Activated gamma-delta T cell treated with anti-CD3 and anti-CD28 coated beads, Interleukin-2, amount 50 U/mL, for 16 hours (primary cell): Measurements from ENCODE around the gene AHCYL2.
"Not testable (repeated sequence)": the region's sequence is repeated elsewhere in the genome, so short reads cannot be mapped to it uniquely, and the experiment has no call there.

Experiments
- DNase-seq: peaks from one replicate; pipeline ENCODE4 v3.0.0-alpha.2; 2020; ENCODE audit warnings: low read depth

Gene AHCYL2

DNA sequence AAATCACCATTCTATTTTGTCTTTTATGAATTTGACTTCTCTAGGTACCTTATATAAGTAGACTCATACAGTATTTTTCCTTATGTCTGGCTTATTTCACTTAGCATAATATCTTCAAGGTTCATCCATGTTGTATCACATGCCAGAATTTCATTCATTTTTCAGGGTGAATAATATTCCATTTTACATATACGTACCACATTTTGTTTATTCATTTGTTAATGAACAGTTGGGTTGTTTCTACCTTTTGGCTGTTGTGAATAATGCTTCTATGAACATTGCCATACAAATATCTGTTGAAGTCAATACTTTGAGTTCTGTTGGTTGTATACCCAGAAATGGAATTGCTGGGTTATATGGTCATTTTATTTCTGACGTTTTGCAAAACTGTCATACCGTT, 20.7 kb downstream of the AHCYL2 start:
- no peak for DNase-seq

DNA sequence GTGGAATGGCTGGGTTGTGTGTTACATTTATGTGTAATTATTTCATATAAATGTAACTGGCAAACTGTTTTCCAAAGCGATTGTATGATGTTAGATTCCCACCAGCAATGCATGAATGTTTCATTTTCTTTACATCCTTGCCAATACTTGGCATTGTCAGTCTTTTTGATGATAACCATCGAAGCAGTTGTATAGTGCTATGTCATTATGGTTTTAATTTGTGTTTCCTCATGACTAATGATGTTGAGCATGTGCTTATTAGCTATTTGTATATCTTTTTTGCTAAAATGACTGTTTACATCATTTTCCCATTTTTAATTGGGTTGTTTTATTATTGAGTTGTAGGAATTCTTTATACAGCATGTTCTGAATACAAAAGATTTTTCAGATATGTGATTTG, 22.3 kb downstream of the AHCYL2 start:
- DNase-seq = no peak

DNA sequence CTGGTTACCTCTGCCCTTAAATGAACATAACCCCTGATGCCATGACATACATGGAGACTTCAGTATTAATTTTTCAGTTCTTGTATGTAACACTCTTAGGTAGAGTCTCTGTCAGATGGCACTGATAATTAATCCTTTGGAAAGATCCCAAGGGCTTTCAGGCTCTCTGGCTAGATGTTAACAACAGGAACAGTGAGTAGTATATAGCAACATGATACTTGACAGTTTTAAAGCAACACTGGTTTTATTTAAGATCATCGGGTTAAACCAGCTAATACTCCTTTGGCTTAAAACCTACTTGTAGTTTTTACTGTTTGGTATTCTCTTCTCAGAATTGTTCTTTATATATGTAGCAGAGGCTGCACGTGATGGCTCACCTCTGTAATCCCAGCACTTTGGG, 27.3 kb downstream of the AHCYL2 start:
- no peak for DNase-seq

DNA sequence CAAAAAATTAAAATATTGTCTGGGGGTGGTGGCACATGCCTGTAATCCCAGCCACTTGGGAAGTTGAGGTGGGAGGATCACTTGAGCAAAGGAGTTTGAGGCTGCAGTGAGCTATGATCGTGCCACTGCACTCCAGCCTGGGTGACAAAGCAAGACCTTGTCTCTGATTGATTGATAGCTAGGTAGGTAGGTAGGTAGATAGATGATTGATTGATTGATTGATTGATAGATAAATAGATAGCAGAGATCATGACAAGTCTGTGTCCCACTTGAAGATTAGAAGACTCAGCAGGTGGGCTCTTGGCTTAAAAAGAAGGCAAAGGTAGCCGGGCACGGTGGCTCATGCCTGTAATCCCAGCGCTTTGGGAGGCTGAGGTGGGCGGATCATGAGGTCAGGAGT, 27.8 kb downstream of the AHCYL2 start:
- not testable (repeated sequence) for DNase-seq

DNA sequence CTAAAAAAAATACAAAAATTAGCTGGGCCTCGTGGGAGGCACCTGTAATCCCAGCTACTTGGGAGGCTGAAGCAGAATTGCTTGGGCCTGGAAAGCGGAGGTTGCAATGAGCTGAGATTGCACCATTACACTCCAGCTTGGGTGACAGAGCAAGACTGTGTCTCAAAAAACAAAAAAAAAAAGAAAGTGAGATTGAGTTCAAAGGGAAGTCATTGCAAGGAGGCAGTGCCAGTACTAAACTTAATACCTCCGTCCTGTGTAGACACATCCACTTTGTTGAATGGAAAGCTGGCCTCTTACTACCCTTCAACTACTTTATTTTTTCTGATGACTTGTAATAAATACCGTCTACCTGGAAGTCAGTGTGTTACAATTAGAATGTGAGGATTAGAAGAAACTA, 31.0 kb downstream of the AHCYL2 start:
- DNase-seq = no peak

DNA sequence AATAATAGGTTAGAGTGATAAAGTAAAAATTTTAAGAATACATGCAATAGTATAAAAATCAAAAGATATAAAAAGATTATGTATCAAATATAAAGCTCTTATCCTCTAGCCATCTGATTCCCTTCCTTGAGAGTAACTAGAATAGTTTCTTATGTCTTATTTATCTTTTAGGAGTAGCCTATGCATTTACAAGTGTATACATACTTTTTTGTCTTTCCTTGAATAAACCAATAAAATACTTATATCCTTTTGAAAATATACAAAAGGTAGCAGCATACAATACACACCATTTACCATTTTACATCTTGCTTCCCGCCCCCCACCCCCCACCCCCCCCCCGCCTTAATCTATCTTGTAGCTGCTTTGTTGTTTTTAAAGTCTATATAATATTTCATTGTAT, 31.4 kb downstream of the AHCYL2 start:
- no peak for DNase-seq

DNA sequence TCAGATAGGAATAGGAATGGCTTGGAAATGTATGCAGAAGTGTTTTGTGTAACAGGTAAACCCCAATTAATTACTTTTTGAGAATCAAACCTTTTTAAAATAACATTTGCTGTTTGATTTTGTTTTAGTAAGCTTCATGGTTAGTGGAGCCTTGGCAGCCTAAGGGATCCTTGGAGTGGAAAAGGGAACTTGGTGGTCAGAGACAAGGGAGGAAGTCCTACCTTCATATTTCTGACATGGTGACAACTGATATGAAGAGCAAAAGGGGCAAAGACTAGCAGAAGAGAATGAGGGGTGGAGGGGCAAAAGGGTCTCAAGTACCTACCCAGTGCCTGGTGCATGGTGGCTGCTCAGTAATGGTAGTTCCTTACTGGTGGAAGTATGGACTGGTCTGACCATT, 32.3 kb downstream of the AHCYL2 start:
- DNase-seq = no peak

DNA sequence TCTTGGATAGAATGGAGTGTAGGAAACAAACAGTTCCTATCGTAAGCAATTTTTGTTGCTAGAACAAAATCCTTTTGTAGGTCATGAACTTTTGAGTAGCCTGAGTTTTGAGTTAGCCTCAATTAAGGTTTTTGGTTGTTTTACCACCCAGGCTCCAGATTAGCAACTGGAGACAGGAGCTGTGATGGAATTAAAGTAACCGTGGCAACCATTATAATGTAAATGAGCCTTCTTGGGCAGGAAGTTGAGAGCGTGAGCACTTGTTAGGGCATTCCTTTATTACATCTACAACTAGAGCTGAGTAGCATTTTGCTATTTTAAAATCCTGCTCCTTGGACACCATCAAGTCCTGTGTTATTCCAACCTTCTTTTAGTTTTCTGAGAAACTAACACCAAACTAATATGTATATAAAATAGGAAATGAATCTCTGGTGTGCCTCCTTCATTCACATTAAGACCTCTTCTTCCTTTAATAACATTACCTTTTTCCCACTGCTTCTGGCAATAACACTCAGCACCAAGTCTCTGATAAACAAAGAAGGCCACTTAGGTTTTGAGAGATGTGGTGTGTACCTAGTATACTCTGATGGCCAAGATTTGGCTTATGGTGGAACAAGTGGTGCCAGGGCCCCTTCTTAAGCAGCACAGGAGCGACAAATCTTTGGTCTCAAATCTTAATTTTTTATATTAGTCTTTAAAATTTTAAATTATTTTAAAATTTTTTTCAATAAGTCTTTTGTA, 34.0 kb downstream of the AHCYL2 start:
- DNase-seq = no peak

DNA sequence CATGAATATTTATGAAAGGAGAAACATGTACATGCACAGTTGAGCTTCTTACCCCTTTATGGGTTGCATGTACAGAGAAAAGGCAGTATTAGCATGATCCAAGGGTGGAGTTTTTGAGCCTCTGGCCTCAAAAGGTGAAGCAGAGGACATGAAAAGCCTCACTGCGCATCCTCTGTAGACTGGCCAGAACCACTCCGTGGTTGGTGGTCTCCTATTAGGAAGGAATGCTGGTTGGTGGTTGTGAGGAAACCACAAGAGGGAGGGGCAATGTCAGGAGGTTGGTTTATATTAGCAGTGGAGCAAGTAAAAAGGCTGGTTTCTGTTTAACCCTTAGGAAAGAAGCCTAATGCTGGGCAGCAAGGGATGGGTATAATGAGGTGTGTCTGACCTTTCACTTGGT, 37.5 kb downstream of the AHCYL2 start:
- no peak for DNase-seq

DNA sequence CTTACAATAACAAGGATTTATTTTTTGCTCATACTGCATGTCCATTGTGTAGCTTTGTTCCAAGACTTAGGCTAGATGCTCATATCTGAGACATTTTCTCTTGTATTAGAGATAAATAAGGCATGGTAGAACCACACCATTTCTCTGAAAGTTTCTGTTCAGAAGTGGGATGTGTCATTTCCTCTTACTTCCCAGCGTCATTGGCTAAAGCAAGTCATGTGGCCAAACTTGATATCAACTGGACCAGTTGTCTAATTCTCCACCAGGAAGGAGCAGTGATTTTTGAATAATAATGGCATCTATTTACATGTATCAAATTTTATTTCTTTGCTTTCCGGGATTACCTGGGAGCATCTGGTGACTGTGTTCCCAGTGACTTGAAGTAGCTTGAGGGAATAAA, 38.3 kb downstream of the AHCYL2 start:
- no peak for DNase-seq

DNA sequence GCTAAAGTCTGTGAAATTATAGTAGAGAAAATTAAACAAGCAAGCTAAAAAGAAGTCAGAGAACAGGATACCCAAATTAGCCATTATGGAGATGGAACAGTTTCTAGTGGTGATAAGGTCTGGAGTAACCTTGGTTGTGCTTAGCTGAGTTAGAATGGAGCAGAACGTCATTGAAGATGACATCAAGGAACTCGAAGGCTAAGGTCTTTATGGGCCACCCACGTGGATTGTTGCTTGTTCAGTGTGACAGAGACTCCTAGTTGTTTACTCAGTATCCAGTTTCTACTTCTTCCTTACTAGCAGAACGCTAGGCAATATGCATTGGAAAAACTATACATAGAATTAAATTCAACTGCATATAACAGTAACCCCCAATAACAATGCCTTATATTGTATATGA, 39.7 kb downstream of the AHCYL2 start:
- DNase-seq = no peak

DNA sequence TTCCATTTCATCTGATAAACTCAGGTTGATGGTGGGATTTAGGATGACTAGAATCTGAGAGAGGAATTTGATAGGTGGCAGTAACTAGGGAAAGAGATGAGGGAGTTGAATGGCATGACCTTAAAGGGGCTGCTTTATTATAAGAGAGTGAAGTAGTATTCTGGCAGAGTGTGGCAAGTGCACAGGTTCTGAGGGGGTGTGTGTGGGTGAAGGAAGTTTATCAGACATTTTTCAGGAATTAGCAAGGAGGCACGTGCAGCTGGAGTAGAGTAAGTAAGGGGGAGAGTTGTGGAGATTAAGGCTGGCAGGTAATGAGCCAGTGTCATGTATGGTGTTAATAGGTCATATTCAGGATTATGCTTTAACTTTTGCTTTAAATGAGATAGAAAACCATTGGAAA, 40.5 kb downstream of the AHCYL2 start:
- DNase-seq = no peak

DNA sequence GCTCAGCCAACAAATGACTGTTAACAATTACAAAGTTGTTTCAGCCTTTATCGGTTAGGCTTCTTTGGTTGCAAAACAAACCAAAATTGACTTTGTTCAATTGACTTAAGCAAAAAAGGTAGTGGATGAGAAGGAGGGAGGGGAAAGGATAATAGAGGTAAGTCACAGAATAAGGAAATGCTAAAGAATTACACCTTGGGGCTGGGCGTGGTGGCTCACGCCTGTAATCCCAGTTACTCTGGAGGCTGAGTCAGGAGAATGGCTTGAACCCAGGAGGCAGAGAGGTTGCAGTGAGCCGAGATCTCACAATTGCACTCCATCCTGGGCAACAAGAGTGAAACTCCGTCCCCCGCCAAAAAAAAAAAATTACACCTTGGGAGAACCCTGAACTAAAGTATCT, 41.4 kb downstream of the AHCYL2 start:
- DNase-seq = no peak

DNA sequence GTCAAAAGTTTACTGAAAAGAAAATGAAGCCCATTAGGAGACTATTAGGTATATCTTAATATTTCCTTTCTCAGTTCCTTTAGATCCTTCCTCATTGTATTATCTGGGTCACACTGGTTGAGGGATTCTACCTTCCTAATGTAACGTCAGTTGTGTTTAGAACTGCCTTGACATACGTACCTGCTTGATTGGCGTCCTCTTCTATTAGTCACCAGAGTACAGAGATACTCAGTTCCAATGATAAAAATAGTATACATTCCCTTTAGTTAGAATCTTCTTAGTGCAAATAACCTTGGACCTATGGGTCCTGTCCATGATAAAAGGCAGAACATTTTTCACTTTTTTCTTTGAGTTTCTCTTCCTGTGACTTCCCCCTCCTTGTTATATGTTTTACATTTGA, 45.2 kb downstream of the AHCYL2 start:
- no peak for DNase-seq

DNA sequence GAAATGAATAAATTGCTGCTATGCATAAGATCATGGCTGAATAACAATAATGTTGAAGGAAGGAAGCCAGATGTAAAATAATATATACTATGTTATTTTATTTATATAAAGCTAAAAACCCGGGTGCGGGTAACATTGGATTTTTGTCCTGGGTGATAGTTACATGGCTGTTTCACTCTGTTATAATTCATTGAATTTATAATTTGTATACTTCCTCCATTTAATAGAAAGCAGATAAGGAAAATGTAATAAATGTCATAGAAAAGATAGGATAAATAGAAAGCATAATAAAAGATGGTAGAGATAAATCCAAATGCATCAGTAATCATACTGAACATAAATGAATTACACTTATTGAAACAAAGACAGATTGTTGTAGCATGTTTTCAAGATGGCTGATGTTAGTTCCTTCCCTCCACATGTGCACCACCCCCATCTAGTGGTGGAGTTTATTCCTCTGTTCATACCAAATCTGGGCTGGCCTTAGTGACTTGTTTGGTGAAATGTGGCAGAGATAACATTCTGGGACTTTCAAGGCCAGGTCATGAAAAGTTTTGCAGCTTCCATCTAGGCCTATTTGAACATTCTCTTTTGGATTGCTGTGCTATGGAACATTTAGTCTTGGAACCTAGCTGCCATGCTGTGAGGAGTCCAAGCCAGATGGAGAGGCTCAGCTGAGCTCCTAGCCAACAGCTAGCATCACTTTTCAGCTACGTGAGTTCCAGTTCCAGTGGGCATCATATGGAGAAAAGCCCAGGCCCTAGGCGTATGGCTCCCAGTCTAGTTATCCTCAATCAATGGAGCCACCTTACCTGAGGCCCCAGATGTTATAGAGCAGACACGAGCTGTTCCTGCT, 46.9 kb downstream of the AHCYL2 start:
- peak; percentile 59 for DNase-seq

DNA sequence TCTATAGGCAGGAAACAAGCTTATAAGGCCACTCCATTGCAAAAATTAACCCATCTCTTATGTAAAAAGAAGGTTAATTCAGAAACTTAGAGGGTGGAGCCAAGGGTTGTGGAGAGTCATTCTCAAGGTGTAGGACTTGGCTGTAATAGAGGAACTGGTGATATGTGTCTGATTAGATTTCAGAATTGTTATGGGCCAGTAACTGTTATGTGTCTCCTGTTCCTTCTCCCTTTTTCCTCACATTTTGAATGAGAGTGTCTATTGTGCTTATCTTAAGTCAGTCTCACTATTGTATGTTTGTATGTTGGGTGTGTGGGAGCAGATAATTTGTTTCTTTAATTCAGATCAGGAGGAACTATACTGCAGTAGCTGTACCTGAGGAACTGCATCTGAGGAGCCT, 49.1 kb downstream of the AHCYL2 start:
- no peak for DNase-seq

DNA sequence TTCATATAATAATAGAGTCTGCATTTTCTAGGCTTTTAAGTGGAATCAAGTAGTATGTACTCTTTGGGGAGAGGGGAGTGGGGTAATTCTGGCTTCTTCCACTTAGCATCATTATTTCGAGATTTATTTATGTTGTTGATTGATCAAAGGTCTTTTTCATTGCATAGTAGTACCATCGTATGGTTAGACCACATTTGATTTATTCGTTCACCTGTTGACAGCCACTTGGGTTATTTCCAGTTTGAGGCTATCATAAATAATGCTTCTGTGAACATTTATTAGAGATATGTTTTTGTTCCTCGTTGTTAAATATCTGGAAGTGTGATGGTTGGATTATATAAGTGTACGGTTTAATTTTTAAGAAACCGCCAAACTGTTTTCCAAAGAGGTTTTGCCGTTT, 52.8 kb downstream of the AHCYL2 start:
- DNase-seq = no peak

DNA sequence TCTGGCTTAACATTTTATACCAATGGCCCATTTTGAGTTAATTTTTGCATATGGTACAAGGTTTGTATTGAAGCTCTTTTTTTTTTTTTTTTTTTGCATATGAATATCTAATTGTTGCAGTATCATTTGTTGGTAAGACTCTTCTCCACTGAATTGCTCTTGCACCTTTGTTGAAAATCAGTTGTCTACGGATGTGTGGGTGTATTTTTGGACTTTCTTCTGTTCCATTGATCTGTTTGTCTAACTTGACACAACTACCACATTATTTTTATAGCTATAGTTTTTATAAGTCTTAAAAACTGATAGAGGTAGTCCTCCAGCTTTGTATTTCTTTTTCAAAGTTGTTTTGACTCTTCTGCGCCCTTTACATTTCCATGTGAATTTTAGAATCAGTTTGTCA, 53.9 kb downstream of the AHCYL2 start:
- no peak for DNase-seq

DNA sequence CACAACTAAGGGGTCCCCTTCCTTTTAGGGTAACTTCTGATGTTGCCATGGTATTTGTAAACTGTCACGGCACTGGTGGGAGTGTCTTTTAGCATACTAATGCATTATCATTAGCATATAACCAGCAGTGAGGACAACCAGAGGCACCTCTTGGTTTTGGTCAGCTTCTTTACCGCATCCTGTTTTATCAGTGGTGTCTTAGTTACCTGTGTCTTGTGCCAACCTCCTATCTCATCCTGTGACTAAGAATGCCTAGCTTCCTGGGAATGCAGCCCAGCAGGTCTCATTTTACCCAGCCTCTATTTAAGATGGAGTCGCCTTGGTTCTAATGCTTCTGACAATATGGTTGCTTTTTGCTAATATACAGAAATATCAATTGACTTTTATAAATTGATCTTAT, 54.9 kb downstream of the AHCYL2 start:
- no peak for DNase-seq

DNA sequence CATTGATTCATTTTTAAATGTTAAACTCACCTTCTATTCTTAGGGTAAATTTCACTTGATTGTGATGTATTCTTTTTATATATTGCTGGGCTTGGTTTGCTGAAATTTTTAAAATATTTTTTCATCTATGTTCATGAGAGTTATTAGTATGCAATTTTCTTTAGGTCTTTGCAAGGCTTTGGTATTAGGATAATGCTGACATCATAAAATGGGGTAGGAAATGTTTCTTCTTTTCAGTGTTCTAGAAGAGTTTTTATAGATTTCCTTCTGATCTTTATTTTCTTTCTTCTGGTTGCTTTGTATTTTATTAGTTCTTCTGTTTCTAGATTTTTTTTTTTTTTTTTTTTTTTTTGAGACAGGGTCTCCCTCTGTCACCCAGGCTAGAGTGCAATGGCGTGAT, 56.3 kb downstream of the AHCYL2 start:
- DNase-seq = no peak

DNA sequence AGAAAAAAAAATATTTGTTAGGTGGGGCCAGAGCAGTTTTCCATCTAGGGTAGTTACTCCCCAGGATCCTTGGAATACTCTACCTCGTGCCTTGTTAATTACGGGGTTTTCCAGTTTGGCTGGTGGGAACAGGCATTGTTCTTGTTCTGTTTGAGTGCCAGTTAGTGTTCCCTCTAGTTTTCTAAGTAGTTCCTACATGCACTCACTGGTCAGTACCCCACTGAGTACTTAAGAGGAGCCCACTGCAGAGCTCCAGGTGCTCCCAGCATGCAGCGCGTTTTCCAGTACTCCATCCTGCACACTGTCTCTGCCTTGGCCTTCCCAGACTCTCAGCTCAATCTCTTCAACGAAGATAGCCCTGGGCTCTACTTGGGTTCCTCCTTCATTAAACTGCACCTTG, 58.0 kb downstream of the AHCYL2 start:
- DNase-seq = no peak

DNA sequence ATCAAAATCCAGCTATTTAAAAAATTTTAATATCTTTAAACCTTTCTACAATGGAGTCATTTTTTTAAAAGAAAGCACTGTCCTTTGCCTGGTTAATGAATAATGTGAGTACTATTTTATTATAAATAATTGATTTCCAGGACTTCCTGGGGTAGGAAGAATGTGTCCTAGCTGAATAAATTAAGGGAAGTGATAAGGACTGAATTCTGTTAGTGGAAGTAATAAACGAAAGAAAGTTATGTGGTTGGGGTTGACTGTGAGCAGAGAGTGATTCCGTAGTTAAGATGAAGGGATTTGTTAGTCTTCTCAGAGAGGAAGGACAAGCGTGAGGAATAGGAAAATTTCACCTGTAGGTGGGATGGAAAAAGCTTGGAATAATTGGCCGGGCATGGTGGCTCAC, 59.1 kb downstream of the AHCYL2 start:
- DNase-seq = no peak

DNA sequence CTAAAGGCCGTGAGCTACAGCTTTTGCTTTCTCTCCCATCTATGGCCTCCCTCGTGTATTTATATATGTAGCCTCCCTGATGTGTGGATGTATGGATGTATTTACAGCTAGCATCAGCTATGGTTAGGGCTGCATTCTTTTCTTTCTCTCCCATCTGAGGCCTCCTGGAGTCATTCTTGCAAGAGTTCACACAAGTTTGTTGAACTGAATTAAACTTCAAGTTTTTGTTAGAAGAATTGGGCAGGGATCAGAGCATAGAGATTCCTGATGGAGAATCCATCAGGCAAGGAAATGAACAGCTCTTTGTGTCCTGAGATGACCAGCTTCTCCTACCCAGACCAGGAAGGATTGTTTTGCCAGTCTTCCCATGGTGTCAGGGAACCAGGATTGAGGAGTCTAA, 60.3 kb downstream of the AHCYL2 start:
- no peak for DNase-seq

DNA sequence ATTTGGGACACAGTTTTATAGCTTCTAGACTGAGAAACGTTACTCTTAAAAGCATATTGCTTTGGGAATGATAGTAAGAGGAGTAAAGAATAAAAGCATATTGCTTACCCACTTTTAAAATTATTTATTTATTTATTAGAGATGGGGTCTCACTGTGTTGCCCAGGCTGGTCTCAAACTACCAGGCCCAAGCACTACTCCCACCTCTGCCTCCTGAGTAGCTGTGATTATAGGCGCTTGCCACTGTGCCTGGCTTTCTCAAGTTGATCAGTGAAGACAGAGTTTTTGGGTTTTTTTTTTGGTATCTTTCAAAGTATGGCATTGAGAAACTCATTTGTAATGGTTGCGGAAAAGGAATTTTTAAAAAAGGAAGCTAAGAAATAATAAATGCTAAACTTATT, 68.0 kb downstream of the AHCYL2 start:
- no peak for DNase-seq
